Neuron (in vitro differentiated cells): Measurements from ENCODE around the gene REEP2.
"Not testable (repeated sequence)": the region's sequence is repeated elsewhere in the genome, so short reads cannot be mapped to it uniquely, and the experiment has no call there.

Experiments used
- H2AFZ ChIP-seq: one replicate; pipeline ENCODE4 v1.6.1; 2013; ENCODE audit warnings: low read depth, mild to moderate bottlenecking, inconsistent platforms, low read length, moderate library complexity
- H3K27me3 ChIP-seq: one replicate; pipeline ENCODE4 v1.6.1; 2013; ENCODE audit warnings: low read length; ENCODE audit not compliant: insufficient read depth
- H3K36me3 ChIP-seq: one replicate; pipeline ENCODE4 v1.6.1; 2013; ENCODE audit warnings: low read length; ENCODE audit not compliant: insufficient read depth
- H3K4me1 ChIP-seq: one replicate; pipeline ENCODE4 v1.6.1; 2013; ENCODE audit warnings: low read length; ENCODE audit not compliant: insufficient read depth
- H3K4me3 ChIP-seq: 2 replicates; pipeline ENCODE4 v1.5.1; 2013; ENCODE audit warnings: mild to moderate bottlenecking, low read length, moderate library complexity
- H3K9me3 ChIP-seq: one replicate; pipeline ENCODE4 v1.6.1; 2013; ENCODE audit warnings: low read length

Gene REEP2

GRCh38 chr5:138438724-138439476, at the start of gene REEP2:
Gene REEP2 (plus strand): TSS chr5:138439057. CDS start chr5:138439209, 152 bp downstream.
- peaks cover 24% of the 10 kb centered on the region for H3K36me3 ChIP-seq

GRCh38 chr5:138389332-138389731, 49.5 kb upstream of the REEP2 start:
- Histone ChIP-seq H3K27me3 (no peaks in the 10 kb centered on the region), H3K36me3 (peaks cover 66% of the 10 kb centered on the region), H2AFZ (no peak overlapping the region), H3K4me3 (no peak overlapping the region), H3K4me1 (peaks cover 5% of the 10 kb centered on the region), H3K9me3 (peaks cover 2% of the 10 kb centered on the region)

More at GRCh38 chr5:138438724-138439476, at the start of gene REEP2:
- H3K4me3 ChIP-seq: peak within 1 kb of the TSS; percentile 55
- peak within 1 kb of the TSS; percentile 62 for H2AFZ ChIP-seq
- H3K4me1 ChIP-seq: peaks cover 28% of the 10 kb centered on the region
- H3K9me3 ChIP-seq: no peaks in the 10 kb centered on the region
- H3K27me3 ChIP-seq: no peaks in the 10 kb centered on the region

GRCh38 chr5:138389911-138390310, 48.9 kb upstream of the REEP2 start:
- not testable (repeated sequence) for H2AFZ ChIP-seq, H3K27me3 ChIP-seq, H3K9me3 ChIP-seq, H3K4me3 ChIP-seq, H3K4me1 ChIP-seq
- H3K36me3 ChIP-seq: peaks cover 68% of the 10 kb centered on the region

- H3K4me3 ChIP-seq: no peak overlapping the region
- peaks cover 5% of the 10 kb centered on the region for H3K4me1 ChIP-seq
- no peaks in the 10 kb centered on the region for H3K27me3 ChIP-seq
- H3K36me3 ChIP-seq: peaks cover 64% of the 10 kb centered on the region
- peaks cover 2% of the 10 kb centered on the region for H3K9me3 ChIP-seq
- H2AFZ ChIP-seq: no peak overlapping the region
Measured at GRCh38 chr5:138391859-138392386, 46.9 kb upstream of the REEP2 start.

GRCh38 chr5:138402640-138403039, 36.2 kb upstream of the REEP2 start:
- Histone ChIP-seq H3K9me3 (no peaks in the 10 kb centered on the region), H3K27me3 (no peaks in the 10 kb centered on the region), H3K36me3 (peaks cover 74% of the 10 kb centered on the region), H3K4me3 (no peak overlapping the region), H3K4me1 (no peaks in the 10 kb centered on the region), H2AFZ (no peak overlapping the region)

- Histone ChIP-seq H3K9me3 (peaks cover 2% of the 10 kb centered on the region), H2AFZ (no peak overlapping the region), H3K4me3 (no peak overlapping the region), H3K4me1 (no peaks in the 10 kb centered on the region), H3K36me3 (peaks cover 60% of the 10 kb centered on the region), H3K27me3 (no peaks in the 10 kb centered on the region)
Measured at GRCh38 chr5:138408023-138408422, 30.8 kb upstream of the REEP2 start.

- not testable (repeated sequence) for H2AFZ ChIP-seq, H3K27me3 ChIP-seq, H3K4me1 ChIP-seq, H3K4me3 ChIP-seq, H3K9me3 ChIP-seq
- H3K36me3 ChIP-seq: peaks cover 59% of the 10 kb centered on the region
Measured at GRCh38 chr5:138410996-138411640, 27.7 kb upstream of the REEP2 start.

GRCh38 chr5:138418444-138418843, 20.4 kb upstream of the REEP2 start:
- H2AFZ ChIP-seq: no peak overlapping the region
- H3K9me3 ChIP-seq: no peaks in the 10 kb centered on the region
- H3K27me3 ChIP-seq: no peaks in the 10 kb centered on the region
- H3K36me3 ChIP-seq: peaks cover 86% of the 10 kb centered on the region
- no peak overlapping the region for H3K4me3 ChIP-seq
- H3K4me1 ChIP-seq: no peaks in the 10 kb centered on the region

- H3K36me3 ChIP-seq: peaks cover 88% of the 10 kb centered on the region
Measured at GRCh38 chr5:138425079-138425478, 13.8 kb upstream of the REEP2 start.

GRCh38 chr5:138435943-138436342, 2.9 kb upstream of the REEP2 start:
- Histone ChIP-seq H3K9me3 (no peaks in the 10 kb centered on the region), H3K27me3 (no peaks in the 10 kb centered on the region), H3K36me3 (peaks cover 45% of the 10 kb centered on the region), H3K4me3 (no peak overlapping the region), H2AFZ (no peak overlapping the region), H3K4me1 (peaks cover 28% of the 10 kb centered on the region)

More at GRCh38 chr5:138425079-138425478, 13.8 kb upstream of the REEP2 start:
- no peaks in the 10 kb centered on the region for H3K27me3 ChIP-seq
- H3K4me3 ChIP-seq: no peak overlapping the region
- no peaks in the 10 kb centered on the region for H3K4me1 ChIP-seq
- no peaks in the 10 kb centered on the region for H3K9me3 ChIP-seq
- no peak overlapping the region for H2AFZ ChIP-seq

- Histone ChIP-seq H2AFZ (no peak overlapping the region), H3K4me3 (peak overlapping the region; percentile 55), H3K36me3 (peaks cover 30% of the 10 kb centered on the region), H3K27me3 (no peaks in the 10 kb centered on the region), H3K9me3 (no peaks in the 10 kb centered on the region), H3K4me1 (peaks cover 28% of the 10 kb centered on the region)
Measured at GRCh38 chr5:138438003-138438723, 694 bp upstream of the REEP2 start.

- no peaks in the 10 kb centered on the region for H3K9me3 ChIP-seq
- H3K27me3 ChIP-seq: no peaks in the 10 kb centered on the region
- H3K36me3 ChIP-seq: peaks cover 26% of the 10 kb centered on the region
- peak overlapping the region; percentile 62 for H2AFZ ChIP-seq
- H3K4me1 ChIP-seq: peaks cover 28% of the 10 kb centered on the region
- H3K4me3 ChIP-seq: peak overlapping the region; percentile 55
Measured at GRCh38 chr5:138439477-138440158, 761 bp downstream of the REEP2 start.
